Measurements from ENCODE around the gene KLC1.

KLC1 gene

DNA sequence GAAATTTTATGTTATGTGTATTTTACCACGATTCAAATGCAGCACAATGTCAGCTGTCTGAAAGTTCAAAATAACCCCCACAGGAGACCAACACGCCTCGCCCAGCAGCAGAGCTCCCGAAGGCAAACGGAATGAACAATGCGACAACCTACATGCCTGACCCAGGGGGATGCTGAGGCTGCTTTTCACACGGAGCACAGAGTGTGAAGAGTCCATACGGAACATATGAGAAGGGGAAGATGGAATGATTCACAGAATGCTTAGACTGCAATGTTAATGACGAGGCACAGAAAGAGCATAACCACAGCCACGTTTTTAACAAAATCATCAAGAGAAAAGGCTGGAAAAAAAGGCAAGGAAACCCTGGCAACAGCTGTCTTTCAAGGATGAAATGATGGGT, 109.2 kb downstream of the KLC1 start:
- DNase-seq = no peak

- DNase-seq = no peak
Observed at GRCh38 chr14:103738701-103739451, 109.9 kb downstream of the KLC1 start.

- no peak for DNase-seq
Observed at GRCh38 chr14:103739466-103739792, 110.4 kb downstream of the KLC1 start.

DNA sequence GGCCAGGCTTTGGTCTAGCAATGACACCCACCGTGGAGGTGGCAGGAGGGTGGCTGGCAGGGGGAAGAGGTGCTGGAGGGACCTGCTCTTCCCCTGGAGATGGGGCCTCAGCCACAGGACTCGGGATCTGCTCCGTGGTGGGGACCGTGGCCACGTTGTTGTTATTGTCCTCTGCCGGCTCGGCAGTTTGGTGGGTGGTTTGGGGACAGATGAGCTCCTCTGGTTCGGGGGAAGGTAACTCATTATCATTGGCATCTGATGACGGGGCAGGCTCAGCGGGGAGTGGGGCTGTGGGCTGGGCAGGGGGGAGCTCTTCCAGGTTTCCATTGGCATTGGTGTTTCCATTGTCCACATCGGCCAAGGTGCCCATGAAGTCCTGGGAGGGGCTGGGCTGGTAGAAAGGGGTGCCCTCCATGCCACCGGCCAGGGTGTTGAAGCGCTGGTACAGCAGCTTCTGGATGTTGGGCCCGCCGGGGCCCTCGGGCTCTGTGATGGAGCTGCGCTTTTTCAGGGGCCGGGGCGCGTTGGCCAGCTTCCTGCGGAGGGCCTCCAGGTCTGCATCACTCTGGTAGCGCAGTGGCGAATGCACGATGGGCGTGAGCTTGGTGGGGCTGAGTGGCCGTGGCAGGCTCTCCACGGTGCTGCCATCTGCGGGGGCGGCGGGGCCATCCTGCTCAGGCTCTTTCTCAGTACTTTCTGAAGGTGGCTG, 110.9 kb downstream of the KLC1 start:
- DNase-seq = no peak

GRCh38 chr14:103740991-103741689, 112.1 kb downstream of the KLC1 start:
- DNase-seq = no peak

DNA sequence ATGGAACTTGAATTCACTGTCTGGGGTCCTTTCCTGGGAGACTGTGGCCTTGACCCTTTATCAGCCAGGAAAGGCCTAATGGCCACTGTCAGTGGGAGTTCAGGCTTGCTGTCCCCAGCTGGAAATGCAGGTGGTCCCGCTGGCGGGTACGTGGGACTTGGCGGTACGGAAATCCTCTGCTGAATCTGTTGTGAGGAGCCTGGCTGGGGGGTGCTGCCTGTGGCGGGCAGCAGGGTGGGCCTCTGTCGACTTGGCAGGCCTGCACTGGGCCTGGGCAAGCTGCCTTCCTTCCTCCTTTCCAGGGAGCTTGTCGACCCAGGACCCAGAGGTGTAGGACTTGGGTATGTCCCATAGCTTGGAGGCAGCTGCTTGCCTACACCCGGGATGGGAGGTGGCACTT, 112.9 kb downstream of the KLC1 start:
- DNase-seq = no peak

DNA sequence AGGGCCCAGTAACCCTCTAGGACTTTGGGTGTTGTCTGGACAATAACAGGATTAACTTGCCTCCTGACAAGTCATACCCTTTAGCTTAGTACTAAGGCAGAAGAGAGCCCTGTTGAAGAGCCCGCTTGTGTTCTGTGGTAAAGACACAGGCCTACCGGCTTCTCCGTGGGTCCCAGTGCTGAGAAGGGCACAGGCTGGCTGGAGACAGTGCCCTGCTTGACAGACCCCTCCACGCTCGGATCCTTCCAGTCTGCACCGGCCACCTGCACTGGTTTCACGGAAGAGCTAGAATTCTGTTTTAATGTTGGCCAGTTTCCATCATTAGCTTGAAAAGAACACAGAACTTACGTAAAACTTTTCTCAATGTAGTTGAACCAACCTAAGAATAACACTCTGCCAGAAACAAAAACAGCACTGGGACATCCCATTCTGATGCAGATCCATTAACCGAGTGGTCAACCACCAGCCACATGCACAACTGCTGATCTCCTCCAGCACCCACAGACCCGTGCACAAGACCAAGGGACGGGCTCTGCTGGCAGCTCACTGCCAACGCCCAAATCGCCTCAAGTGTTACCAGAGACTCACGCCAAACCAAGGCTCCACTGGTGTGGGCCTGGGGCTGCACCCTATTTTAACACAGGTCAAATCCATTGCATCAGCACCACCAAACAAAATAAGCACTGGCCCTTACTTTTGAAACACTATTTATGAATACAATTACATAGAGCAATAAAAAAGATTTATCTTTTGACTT, 113.7 kb downstream of the KLC1 start:
- DNase-seq = no peak

- DNase-seq = no peak
Observed at GRCh38 chr14:103743691-103744090, 114.7 kb downstream of the KLC1 start.

GRCh38 chr14:103744621-103745395, 115.8 kb downstream of the KLC1 start:
- no peak for DNase-seq

- DNase-seq = no peak
Observed at GRCh38 chr14:103745424-103745823, 116.4 kb downstream of the KLC1 start.

GRCh38 chr14:103746701-103747100, 117.7 kb downstream of the KLC1 start:
- no peak for DNase-seq

DNA sequence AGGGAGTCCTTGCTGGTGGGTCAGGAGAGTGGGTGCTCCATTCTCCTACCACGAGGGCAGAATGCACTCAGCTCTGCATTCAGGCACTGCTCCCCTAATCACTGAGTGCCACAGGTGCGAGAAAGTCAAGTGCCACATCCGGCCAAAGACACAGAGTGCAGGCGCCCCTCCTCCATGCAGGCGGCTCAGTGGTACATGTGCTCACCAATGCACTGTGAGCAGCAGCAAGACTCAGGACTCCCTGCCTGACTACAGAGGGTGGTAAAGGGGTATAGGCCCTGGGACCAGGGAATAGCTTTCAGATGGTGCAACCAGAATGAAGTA, 119.5 kb downstream of the KLC1 start:
- peak; percentile 16 to 22 for DNase-seq

DNA sequence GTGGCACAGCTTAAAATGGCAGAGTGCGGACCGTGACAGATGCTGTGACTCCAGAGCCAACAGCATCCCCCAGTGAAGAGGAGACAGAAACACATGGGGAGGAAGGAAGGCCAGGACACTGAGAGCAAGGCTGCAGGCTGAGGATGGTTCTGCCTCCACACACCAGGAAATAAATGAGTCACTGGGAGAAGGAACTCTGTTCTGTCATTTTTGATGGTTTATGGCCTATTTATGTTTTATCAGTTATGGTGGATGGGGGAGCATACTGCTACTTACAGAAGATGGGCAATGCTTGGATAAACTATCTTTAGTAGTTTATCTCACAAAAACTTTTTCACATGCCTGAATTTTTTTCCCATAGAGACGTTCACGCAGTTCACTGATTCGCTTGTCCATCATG, 120.4 kb downstream of the KLC1 start:
- DNase-seq = no peak

DNA sequence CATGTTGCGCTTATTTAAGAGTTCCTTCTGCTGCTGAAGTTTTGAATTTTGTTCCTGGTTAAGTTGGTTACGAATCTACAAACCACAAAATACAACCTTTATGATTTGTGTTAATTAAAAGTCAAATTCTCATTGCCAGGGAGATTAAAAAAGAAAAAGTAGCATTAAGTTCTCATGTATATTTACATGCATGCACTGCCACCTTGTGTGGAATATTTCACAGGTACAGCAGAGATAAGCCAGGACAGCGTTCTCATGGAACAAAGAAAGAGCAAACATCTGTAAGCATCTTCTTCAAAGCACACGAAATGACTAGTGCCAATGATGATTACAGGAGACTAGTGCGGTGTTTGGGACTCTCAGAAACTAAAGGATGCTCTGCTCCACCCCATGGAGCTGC, 120.8 kb downstream of the KLC1 start:
- DNase-seq = no peak

All from activated CD4-positive, alpha-beta T cell treated with anti-CD3 and anti-CD28 coated beads for 4 hours (primary cell).